Measurements from ENCODE around the gene TMC3. TPM values are rescaled to one million over a fixed set of nuclear protein-coding genes. Genes with fewer than 3 reads are reported as not detected.

The TMC3 gene
- total and polyA plus RNA-seq, 10 of the 15 experiments (the other 5 are each of a cell fraction or from before 2014, with no cell fraction given): 0.03 to 0.04 (median 0.04) TPM; not detected in 7

DNA sequence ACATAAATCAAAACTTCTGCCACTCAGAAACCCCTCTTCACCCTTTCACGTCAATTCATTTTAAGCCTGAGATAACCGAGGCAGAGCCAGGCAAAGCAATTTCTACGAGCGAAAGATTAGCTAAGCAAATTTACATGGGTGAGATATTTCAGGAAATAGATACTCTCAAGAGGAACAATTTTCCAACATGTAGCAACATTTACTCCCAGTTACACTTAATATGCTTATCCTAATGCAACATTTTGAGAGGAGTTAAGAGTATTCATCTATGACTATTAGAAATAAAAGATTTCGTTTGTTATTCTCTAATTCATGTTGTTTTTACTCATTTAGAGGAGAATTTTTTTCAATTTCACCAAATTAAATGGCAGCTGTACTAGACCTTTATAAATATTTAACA is 837 bp downstream of the TMC3 start:
- DNase-seq (ENCODE audit: low read depth, low spot score) (no peak), ATAC-seq (no peak), FAIRE-seq (no peak)
- H3K9ac ChIP-seq (ENCODE audit: control insufficient read depth, insufficient read depth, low read length): no peak overlapping the region
- H2AFZ ChIP-seq (ENCODE audit: control insufficient read depth, low read depth, low read length): no peak overlapping the region
- no TSS peak for BruUV-seq (replicated peaks)
- no peak overlapping the region for H3K4me3 ChIP-seq
- TF ChIP-seq SMARCA5 (IDR thresholded peaks at IDR 0.05) (no peak), POU2F2 (IDR thresholded peaks at IDR 0.05; ENCODE audit: borderline replicate concordance, low read depth, low read length) (no peak), TCF7 (IDR thresholded peaks at IDR 0.05; ENCODE audit: borderline replicate concordance) (no peak), NR2F1 (conservative IDR thresholded peaks at IDR 0.05) (no peak)
- TF ChIP-seq, protein P1, sequence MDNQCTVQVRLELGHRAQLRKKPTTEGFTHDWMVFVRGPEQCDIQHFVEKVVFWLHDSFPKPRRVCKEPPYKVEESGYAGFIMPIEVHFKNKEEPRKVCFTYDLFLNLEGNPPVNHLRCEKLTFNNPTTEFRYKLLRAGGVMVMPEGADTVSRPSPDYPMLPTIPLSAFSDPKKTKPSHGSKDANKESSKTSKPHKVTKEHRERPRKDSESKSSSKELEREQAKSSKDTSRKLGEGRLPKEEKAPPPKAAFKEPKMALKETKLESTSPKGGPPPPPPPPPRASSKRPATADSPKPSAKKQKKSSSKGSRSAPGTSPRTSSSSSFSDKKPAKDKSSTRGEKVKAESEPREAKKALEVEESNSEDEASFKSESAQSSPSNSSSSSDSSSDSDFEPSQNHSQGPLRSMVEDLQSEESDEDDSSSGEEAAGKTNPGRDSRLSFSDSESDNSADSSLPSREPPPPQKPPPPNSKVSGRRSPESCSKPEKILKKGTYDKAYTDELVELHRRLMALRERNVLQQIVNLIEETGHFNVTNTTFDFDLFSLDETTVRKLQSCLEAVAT (IDR thresholded peaks at IDR 0.05): no peak
- CTCF ChIA-PET: interaction anchor here (1.4 kb wide), 1 partner anchor 107 kb away, joined by 4 read pairs; no protein-coding TSS in a partner anchor
- H3K4me2 ChIP-seq (ENCODE audit: control insufficient read depth, insufficient read depth): no peak overlapping the region
- no peaks in the 10 kb centered on the region for H3K36me3 ChIP-seq (ENCODE audit: control insufficient read depth in 2 of 2, insufficient read depth in 2 of 2, low read length in 1 of 2)
- POLR2A ChIA-PET: no interaction called here
- H4K20me1 ChIP-seq (ENCODE audit: control insufficient read depth, insufficient read depth): no peaks in the 10 kb centered on the region
- no peaks in the 10 kb centered on the region; a peak in 1 of 4 replicates for H3K27me3 ChIP-seq (replicated peaks in 1 of 2; ENCODE audit: control insufficient read depth in 2 of 2, insufficient read depth in 2 of 2, low read length in 1 of 2)
- H3K27ac ChIP-seq (ENCODE audit: control insufficient read depth, insufficient read depth): no peak overlapping the region
- no peaks in the 10 kb centered on the region for H3K9me3 ChIP-seq (replicated peaks; ENCODE audit: control insufficient read depth, insufficient read depth, low read length)
- SMC1A ChIA-PET (ENCODE audit: uncharacterized antibody, unreplicated experiment): no interaction called here
- in situ Hi-C loops (cut with MboI): no loop called here
- RAD21 ChIA-PET (ENCODE audit: unreplicated experiment): no interaction called here
- WGBS (ENCODE audit: insufficient coverage, insufficient replicate concordance, low lambda C conversion rate, missing lambda C conversion rate): 48% methylated on average over 5 of the region's 5 CpGs
- H3K4me1 ChIP-seq (ENCODE audit: control insufficient read depth, insufficient read depth, low read length): no peaks in the 10 kb centered on the region
- no peaks in the 10 kb centered on the region for H3K79me2 ChIP-seq (ENCODE audit: control insufficient read depth, insufficient read depth, low read length)
- intact Hi-C loops (cut with micrococcal nuclease; ENCODE audit: unreplicated experiment): no loop called here

DNA sequence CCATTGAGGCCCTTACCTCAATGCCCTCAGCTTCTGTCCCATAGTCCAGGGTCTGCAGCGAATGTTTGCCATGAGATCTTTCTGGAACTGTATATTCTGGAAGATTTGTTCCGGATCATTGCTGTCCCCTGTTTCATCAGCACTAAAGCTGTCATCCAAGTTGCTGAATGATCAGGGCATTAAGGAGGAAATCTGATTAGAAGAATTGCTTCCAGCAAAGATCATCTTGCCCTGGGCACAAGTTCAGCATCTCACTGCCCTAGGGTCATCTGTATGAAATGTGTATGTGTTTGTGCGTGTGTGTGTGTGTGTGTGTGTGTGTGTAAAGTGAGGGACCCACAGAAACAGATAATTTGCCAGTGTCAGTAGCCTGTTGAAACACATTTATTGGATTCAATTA is 1.4 kb downstream of the TMC3 start:
- ATAC-seq: no peak
- Histone ChIP-seq H3K9ac (ENCODE audit: control insufficient read depth, insufficient read depth, low read length) (no peak overlapping the region), H3K36me3 (ENCODE audit: control insufficient read depth in 2 of 2, insufficient read depth in 2 of 2, low read length in 1 of 2) (no peaks in the 10 kb centered on the region), H3K4me3 (no peak overlapping the region), H3K27ac (ENCODE audit: control insufficient read depth, insufficient read depth) (no peak overlapping the region), H2AFZ (ENCODE audit: control insufficient read depth, low read depth, low read length) (no peak overlapping the region), H4K20me1 (ENCODE audit: control insufficient read depth, insufficient read depth) (no peaks in the 10 kb centered on the region), H3K4me2 (ENCODE audit: control insufficient read depth, insufficient read depth) (no peak overlapping the region), H3K79me2 (ENCODE audit: control insufficient read depth, insufficient read depth, low read length) (no peaks in the 10 kb centered on the region), H3K4me1 (ENCODE audit: control insufficient read depth, insufficient read depth, low read length) (no peaks in the 10 kb centered on the region), H3K9me3 (replicated peaks; ENCODE audit: control insufficient read depth, insufficient read depth, low read length) (no peaks in the 10 kb centered on the region), H3K27me3 (replicated peaks in 1 of 2; ENCODE audit: control insufficient read depth in 2 of 2, insufficient read depth in 2 of 2, low read length in 1 of 2) (no peaks in the 10 kb centered on the region; a peak in 1 of 4 replicates)
- WGBS (ENCODE audit: insufficient coverage, insufficient replicate concordance, low lambda C conversion rate, missing lambda C conversion rate): 51% methylated on average over 3 of the region's 3 CpGs
- in situ Hi-C loops (cut with MboI) (no loop called here), intact Hi-C loops (cut with micrococcal nuclease; ENCODE audit: unreplicated experiment) (no loop called here)
- TF ChIP-seq, protein P2, sequence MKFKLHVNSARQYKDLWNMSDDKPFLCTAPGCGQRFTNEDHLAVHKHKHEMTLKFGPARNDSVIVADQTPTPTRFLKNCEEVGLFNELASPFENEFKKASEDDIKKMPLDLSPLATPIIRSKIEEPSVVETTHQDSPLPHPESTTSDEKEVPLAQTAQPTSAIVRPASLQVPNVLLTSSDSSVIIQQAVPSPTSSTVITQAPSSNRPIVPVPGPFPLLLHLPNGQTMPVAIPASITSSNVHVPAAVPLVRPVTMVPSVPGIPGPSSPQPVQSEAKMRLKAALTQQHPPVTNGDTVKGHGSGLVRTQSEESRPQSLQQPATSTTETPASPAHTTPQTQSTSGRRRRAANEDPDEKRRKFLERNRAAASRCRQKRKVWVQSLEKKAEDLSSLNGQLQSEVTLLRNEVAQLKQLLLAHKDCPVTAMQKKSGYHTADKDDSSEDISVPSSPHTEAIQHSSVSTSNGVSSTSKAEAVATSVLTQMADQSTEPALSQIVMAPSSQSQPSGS (IDR thresholded peaks at IDR 0.05; ENCODE audit: low read length): no peak
- CTCF ChIA-PET: interaction anchor here (1.4 kb wide), 1 partner anchor 106 kb away, joined by 4 read pairs; no protein-coding TSS in a partner anchor
- no TSS peak for BruUV-seq (replicated peaks)
- POLR2A ChIA-PET: interaction anchor here (0.5 kb wide), 1 partner anchor 12 kb away, joined by 4 read pairs; no protein-coding TSS in a partner anchor
- no peak for FAIRE-seq
- SMC1A ChIA-PET (ENCODE audit: uncharacterized antibody, unreplicated experiment): no interaction called here
- RAD21 ChIA-PET (ENCODE audit: unreplicated experiment): no interaction called here
- no peak for DNase-seq (ENCODE audit: low read depth, low spot score)
